ENCODE results near the gene OTOP3. TPM values are rescaled to one million over a fixed set of nuclear protein-coding genes. Genes with fewer than 3 reads are reported as not detected.

OTOP3 gene
- total and polyA plus RNA-seq, 10 donors = not detected

DNA sequence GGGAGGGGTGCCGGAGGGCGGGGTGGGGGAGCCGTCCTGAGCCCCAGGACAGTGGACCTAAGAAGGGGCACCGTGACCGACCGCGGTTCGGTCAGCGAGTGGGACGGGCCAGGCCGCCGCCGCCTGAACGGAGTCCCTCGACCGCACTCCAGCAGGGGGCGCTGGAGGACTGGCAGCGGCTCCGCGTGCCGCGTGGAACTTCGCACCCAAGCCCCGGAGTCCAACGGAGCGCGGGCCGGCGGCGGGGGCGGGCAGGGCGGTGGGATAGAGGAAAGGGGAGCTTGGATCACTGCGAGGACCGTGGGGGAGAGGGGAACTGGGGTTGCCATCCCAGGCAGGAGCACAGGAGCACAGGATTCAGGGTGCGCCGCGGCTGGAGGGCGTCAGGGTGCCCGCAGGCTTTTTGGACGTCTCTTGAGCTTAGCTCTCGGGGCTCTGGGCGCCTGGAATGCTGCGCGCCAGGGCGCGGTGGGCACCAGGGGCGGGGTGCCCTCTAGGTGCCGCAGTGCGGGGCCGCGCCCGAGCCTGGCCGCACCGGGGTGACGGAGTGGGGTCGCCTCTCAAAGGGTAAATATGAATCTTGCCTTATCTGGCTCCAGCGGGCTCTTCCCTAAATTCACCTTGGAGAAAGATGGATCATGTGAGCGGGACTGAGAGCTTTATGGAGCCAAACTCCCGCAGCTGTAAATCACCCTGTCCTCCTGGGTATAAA, 12.0 kb upstream of the OTOP3 start:
- no peak overlapping the region for H3K27ac ChIP-seq
- 2 to 4% (median 3%) methylated on average over 25 to 59 of the region's 59 CpGs for WGBS, 5 donors
- TF ChIP-seq POLR2A (IDR thresholded peaks at IDR 0.05) = no peak
- TF ChIP-seq, protein P1, sequence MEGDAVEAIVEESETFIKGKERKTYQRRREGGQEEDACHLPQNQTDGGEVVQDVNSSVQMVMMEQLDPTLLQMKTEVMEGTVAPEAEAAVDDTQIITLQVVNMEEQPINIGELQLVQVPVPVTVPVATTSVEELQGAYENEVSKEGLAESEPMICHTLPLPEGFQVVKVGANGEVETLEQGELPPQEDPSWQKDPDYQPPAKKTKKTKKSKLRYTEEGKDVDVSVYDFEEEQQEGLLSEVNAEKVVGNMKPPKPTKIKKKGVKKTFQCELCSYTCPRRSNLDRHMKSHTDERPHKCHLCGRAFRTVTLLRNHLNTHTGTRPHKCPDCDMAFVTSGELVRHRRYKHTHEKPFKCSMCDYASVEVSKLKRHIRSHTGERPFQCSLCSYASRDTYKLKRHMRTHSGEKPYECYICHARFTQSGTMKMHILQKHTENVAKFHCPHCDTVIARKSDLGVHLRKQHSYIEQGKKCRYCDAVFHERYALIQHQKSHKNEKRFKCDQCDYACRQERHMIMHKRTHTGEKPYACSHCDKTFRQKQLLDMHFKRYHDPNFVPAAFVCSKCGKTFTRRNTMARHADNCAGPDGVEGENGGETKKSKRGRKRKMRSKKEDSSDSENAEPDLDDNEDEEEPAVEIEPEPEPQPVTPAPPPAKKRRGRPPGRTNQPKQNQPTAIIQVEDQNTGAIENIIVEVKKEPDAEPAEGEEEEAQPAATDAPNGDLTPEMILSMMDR (IDR thresholded peaks at IDR 0.05 in 8 of 11, conservative IDR thresholded peaks at IDR 0.05 in 3 of 11) = peak; percentile 48 to 95 (median 81)
- TF ChIP-seq POLR2AphosphoS5 (IDR thresholded peaks at IDR 0.05) = peak in 1 of 3 donors; percentile 57
- peak; percentile 94 for DNase-seq
- no peaks in the 10 kb centered on the region for H3K36me3 ChIP-seq
- intact Hi-C loops (cut with DNase I; ENCODE audit: low total_unique reads) = no loop called here
- H3K9me3 ChIP-seq = no peaks in the 10 kb centered on the region
- H3K4me3 ChIP-seq = peak overlapping the region in 6 of 8 donors; percentile 21 to 67 (median 29)
- peaks cover 5 to 97% (median 75%) of the 10 kb centered on the region in 7 donors for H3K27me3 ChIP-seq (replicated peaks in 1 of 7)
- peaks cover 15 to 32% (median 24%) of the 10 kb centered on the region in 6 donors for H3K4me1 ChIP-seq

DNA sequence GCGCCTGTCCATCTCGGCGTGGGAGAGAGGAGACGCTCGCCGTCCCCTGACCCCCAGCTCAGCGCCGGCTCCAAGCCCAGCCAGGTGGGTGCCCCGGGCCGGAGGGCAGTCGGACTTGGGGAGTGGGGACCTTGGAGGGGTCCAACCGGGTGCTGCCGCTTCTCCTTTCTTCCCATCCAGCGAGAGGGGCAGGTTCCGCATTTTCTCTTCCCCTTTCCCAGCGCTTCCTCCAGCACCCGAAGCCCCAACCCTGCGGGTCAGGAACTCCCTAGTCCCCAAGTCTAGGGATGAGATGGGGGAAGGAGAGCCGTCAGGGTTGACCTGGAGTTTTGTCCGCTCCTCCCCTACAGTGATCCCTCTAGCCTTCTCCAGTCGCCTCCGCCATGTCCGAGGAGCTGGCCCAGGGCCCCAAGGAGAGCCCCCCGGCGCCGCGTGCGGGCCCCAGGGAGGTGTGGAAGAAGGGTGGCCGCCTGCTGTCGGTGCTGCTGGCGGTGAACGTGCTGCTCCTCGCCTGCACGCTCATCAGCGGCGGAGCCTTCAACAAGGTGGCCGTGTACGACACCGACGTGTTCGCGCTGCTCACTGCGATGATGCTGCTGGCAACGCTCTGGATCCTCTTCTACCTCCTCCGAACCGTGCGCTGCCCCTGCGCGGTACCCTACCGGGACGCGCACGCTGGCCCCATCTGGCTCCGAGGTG, 11.3 kb upstream of the OTOP3 start, which contains the start of gene OTOP2:
Gene OTOP2, plus strand, starts transcription at position 24 of the 699 bp plus-strand sequence. Its CDS starts 360 bp downstream, at position 384.
- DNase-seq = peak; percentile 80

DNA sequence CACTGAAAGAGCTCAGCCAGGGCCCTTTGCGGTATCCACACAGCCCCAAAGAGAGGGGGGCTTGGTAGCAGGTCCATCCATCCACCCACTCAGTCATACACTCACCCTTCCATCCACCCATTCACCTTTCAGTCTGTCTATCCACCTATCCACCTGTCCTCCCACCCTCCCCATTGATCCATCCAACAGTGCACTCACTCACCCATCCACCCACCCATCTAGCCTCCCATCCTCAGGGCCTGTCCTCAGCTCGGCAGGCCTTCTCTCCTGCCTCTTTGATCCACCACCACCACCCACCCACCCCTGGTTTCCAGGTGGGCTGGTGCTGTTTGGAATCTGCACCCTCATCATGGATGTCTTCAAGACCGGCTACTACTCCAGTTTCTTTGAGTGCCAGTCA, 10.5 kb upstream of the OTOP3 start:
- DNase-seq = no peak
- no peaks in the 10 kb centered on the region for H3K9me3 ChIP-seq
- H3K36me3 ChIP-seq = no peaks in the 10 kb centered on the region
- WGBS, 5 donors = 63 to 79% (median 77%) methylated on average over 3 of the region's 3 CpGs
- no peak overlapping the region for H3K27ac ChIP-seq
- H3K4me3 ChIP-seq = no peak overlapping the region
- TF ChIP-seq POLR2AphosphoS5 (IDR thresholded peaks at IDR 0.05) = no peak
- TF ChIP-seq, protein P1 (IDR thresholded peaks at IDR 0.05 in 8 of 11, conservative IDR thresholded peaks at IDR 0.05 in 3 of 11) = no peak
- TF ChIP-seq POLR2A (IDR thresholded peaks at IDR 0.05) = no peak
- peaks cover 15 to 26% (median 24%) of the 10 kb centered on the region in 6 donors for H3K4me1 ChIP-seq
- peaks cover 5 to 95% (median 64%) of the 10 kb centered on the region in 7 donors for H3K27me3 ChIP-seq (replicated peaks in 1 of 7)
- intact Hi-C loops (cut with DNase I; ENCODE audit: low total_unique reads) = no loop called here

More for the DNA sequence above, 11.3 kb upstream of the OTOP3 start, which contains the start of gene OTOP2:
- WGBS, 5 donors = 3 to 6% (median 4%) methylated on average over 27 to 54 of the region's 54 CpGs
- TF ChIP-seq, protein P1 (IDR thresholded peaks at IDR 0.05 in 8 of 11, conservative IDR thresholded peaks at IDR 0.05 in 3 of 11) = no peak
- TF ChIP-seq POLR2AphosphoS5 (IDR thresholded peaks at IDR 0.05) = no peak
- TF ChIP-seq POLR2A (IDR thresholded peaks at IDR 0.05) = no peak
- Histone ChIP-seq H3K4me3 (peak within 1 kb of the TSS in 6 of 8 donors; percentile 21 to 67 (median 29)), H3K36me3 (no peaks in the 10 kb centered on the region), H3K27me3 (replicated peaks in 1 of 7) (peaks cover 5 to 95% (median 73%) of the 10 kb centered on the region in 7 donors), H3K27ac (no peak within 1 kb of the TSS), H3K9me3 (no peaks in the 10 kb centered on the region), H3K4me1 (peaks cover 15 to 30% (median 24%) of the 10 kb centered on the region in 6 donors)
- intact Hi-C loops (cut with DNase I; ENCODE audit: low total_unique reads) = no loop called here

DNA sequence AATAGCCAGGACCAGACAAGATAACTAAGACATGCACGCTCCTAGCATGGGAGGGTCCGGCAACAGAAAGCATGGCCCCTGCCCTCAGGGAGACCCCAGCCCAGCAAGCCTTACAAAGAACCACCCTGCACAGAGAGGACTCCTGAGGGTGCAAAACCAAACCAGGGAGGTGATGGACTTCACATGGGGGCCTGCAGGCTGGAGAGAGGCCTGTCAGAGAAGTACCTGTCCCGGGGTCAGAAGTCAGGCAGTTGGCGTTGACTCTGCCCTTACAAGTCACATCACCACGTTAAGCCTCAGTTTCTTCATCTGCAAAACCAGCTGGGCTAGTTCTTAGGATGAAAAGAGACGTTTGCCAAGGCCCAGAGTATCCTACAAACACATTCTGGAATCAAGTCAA, 6.9 kb upstream of the OTOP3 start:
- TF ChIP-seq POLR2A (IDR thresholded peaks at IDR 0.05) (no peak), POLR2AphosphoS5 (IDR thresholded peaks at IDR 0.05) (no peak)
- TF ChIP-seq, protein P1 (IDR thresholded peaks at IDR 0.05 in 8 of 11, conservative IDR thresholded peaks at IDR 0.05 in 3 of 11) = no peak
- Histone ChIP-seq H3K27me3 (replicated peaks in 1 of 7) (peaks cover 3 to 95% (median 37%) of the 10 kb centered on the region in 7 donors), H3K4me1 (peaks cover 8 to 13% (median 11%) of the 10 kb centered on the region in 6 donors), H3K27ac (no peak overlapping the region), H3K9me3 (no peaks in the 10 kb centered on the region), H3K36me3 (no peaks in the 10 kb centered on the region), H3K4me3 (no peak overlapping the region)
- DNase-seq = no peak
- intact Hi-C loops (cut with DNase I; ENCODE audit: low total_unique reads) = no loop called here
- 74 to 83% (median 77%) methylated on average over 6 of the region's 6 CpGs for WGBS, 5 donors
